Endometrial microvascular endothelial cells (primary cell): ENCODE results near the gene GNAI3. TPM values are rescaled to one million over a fixed set of nuclear protein-coding genes. Genes with fewer than 3 reads are reported as not detected.

Source experiments
- in situ Hi-C: cut with HindIII; loops from 2 replicates; pipeline ENCODE4 v1.10.0; 2017; ENCODE audit warnings: low sequenced_read_pairs, low pct_unique_long_range_greater_than_20kb; ENCODE audit errors: inconsistent ontology term
- total RNA-seq: library from RNA; depleted of rRNA; stranded (reverse); fragments of >200 nt; gene quantifications from one replicate; pipeline ENCODE4 v1.2.3, GENCODE V29; 2015; ENCODE audit errors: inconsistent ontology term

Gene GNAI3
- total RNA-seq, 1 donor from 2014 or later = 15.3 TPM

- in situ Hi-C loops = no loop called here
Measured at GRCh38 chr1:109629372-109630030, 81.1 kb downstream of the GNAI3 start.

- in situ Hi-C loops = no loop called here
Measured at GRCh38 chr1:109630081-109630897, 81.9 kb downstream of the GNAI3 start.

DNA sequence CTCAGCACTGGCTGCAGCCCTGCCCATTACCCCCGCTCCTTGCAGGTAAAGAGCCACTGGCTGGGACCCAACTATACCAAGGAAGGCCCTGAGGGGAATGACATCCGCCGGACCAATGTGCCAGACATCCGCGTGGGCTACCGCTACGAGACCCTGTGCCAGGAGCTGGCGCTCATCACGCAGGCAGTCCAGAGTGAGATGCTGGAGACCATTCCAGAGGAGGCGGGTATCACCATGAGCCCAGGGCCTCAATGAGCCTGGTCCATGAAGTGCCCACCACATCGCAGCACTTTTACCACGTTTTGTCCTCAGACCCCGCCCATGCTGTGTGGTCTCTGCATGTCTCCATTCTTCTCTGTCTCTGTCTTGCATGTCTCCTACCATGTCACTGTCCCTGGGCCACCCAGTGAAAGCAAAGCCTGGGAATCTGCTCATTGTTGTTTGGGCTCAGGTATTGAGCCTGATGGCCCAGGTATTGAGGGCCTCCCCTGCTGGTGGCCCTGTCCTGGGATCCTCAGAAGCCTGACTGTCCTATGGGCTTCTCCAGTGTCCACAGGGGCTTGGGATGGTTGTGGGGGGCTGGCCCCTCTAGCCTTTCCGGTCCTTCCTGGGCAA is 82.6 kb downstream of the GNAI3 start:
- in situ Hi-C loops = no loop called here

DNA sequence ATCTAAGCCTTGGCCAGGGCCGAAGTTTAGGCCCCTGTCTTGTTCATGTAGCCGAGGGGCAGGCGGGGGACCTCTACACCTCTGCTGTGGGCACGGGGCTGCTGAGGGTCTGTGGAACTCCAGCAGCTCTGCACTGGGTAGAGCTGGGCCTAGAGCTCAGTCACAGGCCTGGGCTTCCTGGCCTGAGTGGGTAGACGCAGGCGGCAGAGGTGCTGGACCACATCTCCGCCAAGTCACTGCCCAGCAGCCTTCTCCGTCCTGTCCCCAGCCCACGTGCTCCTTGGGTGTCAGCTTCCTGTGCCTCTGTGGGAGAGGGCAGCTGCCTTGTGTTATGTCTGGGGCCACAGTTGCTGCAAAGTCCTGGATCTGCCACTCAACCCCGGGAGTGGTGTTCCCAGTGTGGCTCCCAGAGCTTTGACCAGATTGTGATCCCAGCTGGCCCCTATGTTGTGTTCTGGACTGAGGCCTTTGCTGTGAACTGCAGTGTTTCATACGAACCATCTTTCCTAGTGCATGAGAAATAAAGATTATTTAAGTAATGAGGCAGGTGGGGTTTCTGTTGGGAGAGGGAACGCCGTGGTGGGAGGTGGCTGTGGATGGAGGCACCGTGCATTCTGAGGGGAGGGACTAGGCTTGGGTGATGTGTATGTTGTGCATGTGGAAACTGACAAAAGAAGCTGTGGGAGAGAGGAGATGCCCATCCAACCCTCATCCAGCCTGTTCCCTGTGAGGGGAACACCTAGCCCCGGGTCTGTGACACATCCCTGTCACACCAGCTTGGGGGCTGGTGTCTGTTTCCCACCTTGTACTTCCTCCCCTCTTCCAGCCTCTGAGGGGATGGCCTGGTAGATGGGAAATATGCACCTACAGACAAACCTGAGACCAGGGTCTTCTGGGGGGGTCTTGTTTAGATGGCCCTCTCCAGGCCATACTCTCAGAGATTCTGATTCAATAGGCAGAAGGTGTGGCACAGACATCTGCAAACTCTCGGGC is 83.4 kb downstream of the GNAI3 start:
- in situ Hi-C loops = no loop called here

GRCh38 chr1:109632671-109633346 is 84.4 kb downstream of the GNAI3 start:
- in situ Hi-C loops = no loop called here

- in situ Hi-C loops = no loop called here
Measured at GRCh38 chr1:109634292-109634691, 85.9 kb downstream of the GNAI3 start.

DNA sequence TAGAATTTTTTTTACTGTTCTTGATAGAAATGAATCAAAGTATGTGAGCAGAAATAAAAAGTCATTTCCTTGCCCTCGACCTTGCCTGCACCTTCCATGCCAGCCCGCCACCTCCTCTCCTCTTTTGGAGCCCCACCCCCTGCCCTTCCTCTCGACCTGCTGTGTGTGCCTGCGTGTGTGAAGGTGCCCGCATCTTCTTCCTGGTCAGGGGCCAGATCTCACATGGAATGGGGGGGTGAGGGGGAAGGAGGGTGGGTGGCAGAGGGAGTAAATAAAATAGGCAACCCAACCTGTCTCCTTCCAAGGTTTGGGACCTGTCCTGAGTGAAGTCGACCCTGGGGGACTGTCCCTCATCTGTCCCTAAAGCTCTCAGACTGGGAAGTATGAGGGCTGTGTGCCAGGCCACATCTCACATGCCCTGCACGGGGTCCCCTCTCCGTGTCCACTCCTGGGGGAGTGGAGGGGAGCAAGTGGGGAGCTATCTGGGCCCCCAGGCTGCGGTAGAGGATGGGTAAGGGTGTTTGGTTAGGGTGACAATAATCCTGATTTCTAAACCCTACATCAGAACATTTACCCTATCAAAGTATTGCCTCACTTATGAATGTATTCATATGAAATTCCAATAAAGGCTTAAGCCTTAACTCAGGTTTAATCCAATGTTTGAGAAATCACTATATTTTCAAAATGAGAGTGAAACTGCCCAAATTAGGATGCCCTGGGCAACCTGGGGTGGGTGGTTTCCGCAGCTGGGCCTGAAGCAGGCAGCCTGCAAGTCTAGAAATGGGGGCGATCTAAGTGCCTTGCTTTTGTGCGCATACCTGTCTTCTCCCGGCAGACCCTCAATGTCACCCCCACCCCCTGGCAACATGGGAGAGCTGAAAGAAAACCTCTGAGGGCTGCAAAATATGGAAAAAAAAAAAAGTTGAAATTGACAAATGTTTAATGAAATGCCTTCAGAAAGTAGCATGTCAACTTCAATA is 86.6 kb downstream of the GNAI3 start:
- in situ Hi-C loops = no loop called here

GRCh38 chr1:109635862-109636200 is 87.4 kb downstream of the GNAI3 start:
- in situ Hi-C loops = no loop called here

GRCh38 chr1:109636201-109636952 is 88.0 kb downstream of the GNAI3 start:
- in situ Hi-C loops = no loop called here

DNA sequence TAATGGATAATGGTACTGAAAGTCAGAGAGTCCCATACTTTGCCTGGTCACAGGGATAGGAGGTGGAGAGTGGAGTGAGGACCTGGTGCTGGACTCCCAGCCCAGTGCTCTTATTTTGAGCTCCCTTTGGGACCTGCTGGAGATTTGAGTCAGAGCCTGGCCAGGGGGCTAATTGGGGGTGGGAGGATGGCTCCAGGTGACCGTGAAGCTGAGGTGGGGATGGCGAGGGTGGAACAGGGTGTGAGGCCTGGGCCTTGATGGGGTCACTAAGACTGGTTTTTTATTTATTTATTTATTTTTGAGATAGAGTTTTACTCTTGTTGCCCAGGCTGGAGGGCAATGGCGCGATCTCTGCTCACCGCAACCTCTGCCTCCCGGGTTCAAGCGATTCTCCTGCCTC is 89.0 kb downstream of the GNAI3 start:
- in situ Hi-C loops = no loop called here

GRCh38 chr1:109639063-109639840 is 90.8 kb downstream of the GNAI3 start:
- in situ Hi-C loops = no loop called here

GRCh38 chr1:109639841-109640184 is 91.4 kb downstream of the GNAI3 start:
- in situ Hi-C loops = loop anchor here (10.0 kb wide), 1 partner anchor 125 kb away; the partner anchor contains the start of gene EPS8L3

GRCh38 chr1:109640285-109640865 is 92.0 kb downstream of the GNAI3 start:
- in situ Hi-C loops = loop anchor here (10.0 kb wide), 1 partner anchor 124 kb away; the partner anchor contains the start of gene EPS8L3

GRCh38 chr1:109641078-109641740 is 92.8 kb downstream of the GNAI3 start:
- in situ Hi-C loops = loop anchor here (10.0 kb wide), 1 partner anchor 124 kb away; the partner anchor contains the start of gene EPS8L3

GRCh38 chr1:109641861-109642260 is 93.4 kb downstream of the GNAI3 start:
- in situ Hi-C loops = loop anchor here (10.0 kb wide), 1 partner anchor 123 kb away; the partner anchor contains the start of gene EPS8L3
